Right atrium auricular region (tissue), 2 donors: ENCODE results near the gene B9D2. TPM values are rescaled to one million over a fixed set of nuclear protein-coding genes. Genes with fewer than 3 reads are reported as not detected.

Experiments used
- DNase-seq: peaks from one replicate; pipeline ENCODE4 v3.0.0-alpha.2; 2019; ENCODE audit warnings: low spot score
- H3K27ac ChIP-seq, 2 donors: fragments of 200-600 bp; sonication (generic); 1 replicate in 1 of 2; 2 replicates in 1 of 2; pipeline ENCODE4 v1.5.1; 2016 to 2019
- H3K27me3 ChIP-seq, 2 donors: fragments of 200-600 bp; sonication (generic); one replicate each; pipeline versions ENCODE4 v1.5.1 to v1.6.0; 2017 to 2019
- H3K36me3 ChIP-seq: fragments of 200-600 bp; sonication (generic); one replicate; pipeline ENCODE4 v1.5.1; 2016
- H3K4me1 ChIP-seq, 2 donors: fragments of 200-600 bp; sonication (generic); one replicate each; pipeline versions ENCODE4 v1.5.1 to v1.6.0; 2017 to 2019
- H3K4me3 ChIP-seq, 2 donors: fragments of 200-600 bp; sonication (generic); 1 replicate in 1 of 2; 2 replicates in 1 of 2; pipeline ENCODE4 v1.5.1; 2017 to 2019; ENCODE audit warnings: mild to moderate bottlenecking in 1 of 2, moderate library complexity in 1 of 2
- H3K9me3 ChIP-seq, 2 donors: fragments of 200-600 bp; sonication (generic); one replicate each; pipeline ENCODE4 v1.5.1; 2019
- total RNA-seq, 2 donors: library from RNA; depleted of rRNA; stranded (reverse); fragments of >200 nt; gene quantifications; one replicate each; pipeline ENCODE4 v1.1.0, GENCODE V29; 2016
- TF ChIP-seq, protein P1 (sequence below), 2 donors: fragments of 200-600 bp; sonication (generic); IDR thresholded peaks; one replicate each; pipeline ENCODE4 v1.5.1; 2019; ENCODE audit warnings: antibody characterized with exemption in 2 of 2

B9D2 gene
- total RNA-seq, 2 donors from 2014 or later = 1.9 to 3.8 TPM

DNA sequence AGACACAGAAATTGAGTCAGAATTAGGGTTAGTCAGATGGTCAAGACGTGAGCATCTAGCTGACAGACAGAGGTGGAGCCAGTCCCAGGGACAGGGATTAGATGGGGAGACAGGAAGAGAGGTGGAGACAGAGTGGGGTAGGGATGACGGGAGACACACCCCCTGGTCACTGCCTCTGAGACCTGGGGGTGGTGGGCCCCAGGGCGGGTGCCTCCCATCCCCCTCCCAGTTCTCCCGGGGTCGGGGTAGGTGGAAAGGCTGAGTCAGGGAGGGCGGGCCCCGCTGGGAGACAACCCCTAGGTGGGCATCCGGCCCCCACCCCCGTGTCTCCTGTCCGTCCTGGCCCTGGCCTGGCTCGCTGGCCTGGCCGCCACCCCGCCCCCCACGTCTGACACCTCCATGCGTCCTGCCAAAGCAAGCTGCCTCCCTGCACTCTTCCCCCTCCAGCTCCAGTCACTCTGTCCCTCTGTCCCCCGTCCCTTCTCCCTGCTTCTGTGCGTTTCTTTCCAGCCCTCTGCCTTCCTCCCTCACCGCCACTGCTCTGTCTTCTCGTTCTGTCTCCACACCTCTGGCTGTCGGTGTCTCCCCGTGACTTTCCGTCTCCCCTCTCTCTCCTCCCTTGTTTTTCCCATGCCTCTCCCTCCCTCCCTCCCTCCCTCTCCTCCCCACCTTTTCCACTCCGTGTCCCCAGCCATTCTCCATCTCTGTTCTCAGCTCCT, 38.9 kb downstream of the B9D2 start:
- H3K4me3 ChIP-seq = peak overlapping the region; percentile 16 to 39
- TF ChIP-seq, protein P1, sequence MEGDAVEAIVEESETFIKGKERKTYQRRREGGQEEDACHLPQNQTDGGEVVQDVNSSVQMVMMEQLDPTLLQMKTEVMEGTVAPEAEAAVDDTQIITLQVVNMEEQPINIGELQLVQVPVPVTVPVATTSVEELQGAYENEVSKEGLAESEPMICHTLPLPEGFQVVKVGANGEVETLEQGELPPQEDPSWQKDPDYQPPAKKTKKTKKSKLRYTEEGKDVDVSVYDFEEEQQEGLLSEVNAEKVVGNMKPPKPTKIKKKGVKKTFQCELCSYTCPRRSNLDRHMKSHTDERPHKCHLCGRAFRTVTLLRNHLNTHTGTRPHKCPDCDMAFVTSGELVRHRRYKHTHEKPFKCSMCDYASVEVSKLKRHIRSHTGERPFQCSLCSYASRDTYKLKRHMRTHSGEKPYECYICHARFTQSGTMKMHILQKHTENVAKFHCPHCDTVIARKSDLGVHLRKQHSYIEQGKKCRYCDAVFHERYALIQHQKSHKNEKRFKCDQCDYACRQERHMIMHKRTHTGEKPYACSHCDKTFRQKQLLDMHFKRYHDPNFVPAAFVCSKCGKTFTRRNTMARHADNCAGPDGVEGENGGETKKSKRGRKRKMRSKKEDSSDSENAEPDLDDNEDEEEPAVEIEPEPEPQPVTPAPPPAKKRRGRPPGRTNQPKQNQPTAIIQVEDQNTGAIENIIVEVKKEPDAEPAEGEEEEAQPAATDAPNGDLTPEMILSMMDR (IDR thresholded peaks at IDR 0.05) = no peak
- peaks cover 11% of the 10 kb centered on the region for H3K36me3 ChIP-seq
- peaks cover 7 to 81% of the 10 kb centered on the region in 2 donors for H3K4me1 ChIP-seq
- no peaks in the 10 kb centered on the region for H3K27me3 ChIP-seq
- peak overlapping the region; percentile 93 to 97 for H3K27ac ChIP-seq
- H3K9me3 ChIP-seq = no peaks in the 10 kb centered on the region
- peak; percentile 82 for DNase-seq

- H3K4me3 ChIP-seq = no peak overlapping the region
Measured at GRCh38 chr19:41324231-41324702, 39.7 kb downstream of the B9D2 start.

DNA sequence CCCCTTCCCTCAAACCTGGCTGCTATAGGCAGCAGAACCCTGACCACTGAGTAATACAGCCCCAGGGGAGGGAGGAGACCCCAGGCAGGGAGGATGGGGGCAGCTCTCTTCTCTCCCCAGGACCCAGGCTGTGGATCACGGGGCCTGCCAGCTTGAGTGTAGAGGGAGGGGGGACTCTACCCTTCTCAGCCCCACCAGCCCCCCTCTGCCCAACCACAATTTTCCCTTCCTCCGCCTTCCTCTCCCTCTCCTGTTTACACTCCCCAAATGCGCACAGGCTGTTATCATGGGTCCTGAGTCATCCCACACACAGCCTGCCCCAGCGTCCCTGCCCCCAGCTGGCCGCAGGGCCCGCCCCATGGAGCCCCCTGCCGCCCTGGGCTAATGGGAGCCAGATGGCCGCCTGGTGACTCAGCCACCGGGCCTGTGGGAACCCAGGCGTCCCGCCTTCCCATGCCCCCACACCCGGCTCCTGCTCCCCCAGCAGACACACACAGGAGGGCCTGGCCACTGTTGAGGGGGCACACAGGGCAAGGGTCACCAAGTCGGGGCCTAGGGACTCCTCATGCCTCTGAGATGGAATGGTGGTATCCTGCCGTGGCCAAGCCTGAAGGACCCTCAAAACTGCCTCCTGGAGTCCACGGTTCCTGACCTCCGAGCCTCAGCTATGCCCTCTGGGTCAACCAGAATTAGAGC, 40.4 kb downstream of the B9D2 start:
- TF ChIP-seq, protein P1 (IDR thresholded peaks at IDR 0.05) = no peak
- H3K4me3 ChIP-seq = no peak overlapping the region
- H3K27ac ChIP-seq = peak overlapping the region; percentile 93 to 97
- H3K4me1 ChIP-seq = peaks cover 7 to 76% of the 10 kb centered on the region in 2 donors
- peak; percentile 83 for DNase-seq
- H3K9me3 ChIP-seq = no peaks in the 10 kb centered on the region
- no peaks in the 10 kb centered on the region for H3K27me3 ChIP-seq
- peaks cover 24% of the 10 kb centered on the region for H3K36me3 ChIP-seq

More at GRCh38 chr19:41324231-41324702, 39.7 kb downstream of the B9D2 start:
- Histone ChIP-seq H3K9me3 (no peaks in the 10 kb centered on the region), H3K36me3 (peaks cover 17% of the 10 kb centered on the region), H3K27ac (peak overlapping the region; percentile 93 to 97), H3K27me3 (no peaks in the 10 kb centered on the region), H3K4me1 (peaks cover 7 to 81% of the 10 kb centered on the region in 2 donors)
- no peak for DNase-seq
- TF ChIP-seq, protein P1 (IDR thresholded peaks at IDR 0.05) = no peak

- Histone ChIP-seq H3K27ac (peak overlapping the region; percentile 93 to 97), H3K4me3 (no peak overlapping the region), H3K27me3 (no peaks in the 10 kb centered on the region), H3K9me3 (no peaks in the 10 kb centered on the region), H3K36me3 (peaks cover 27% of the 10 kb centered on the region), H3K4me1 (peaks cover 7 to 70% of the 10 kb centered on the region in 2 donors)
- TF ChIP-seq, protein P1 (IDR thresholded peaks at IDR 0.05) = no peak
- DNase-seq = no peak
Measured at GRCh38 chr19:41323023-41323422, 40.9 kb downstream of the B9D2 start.

DNA sequence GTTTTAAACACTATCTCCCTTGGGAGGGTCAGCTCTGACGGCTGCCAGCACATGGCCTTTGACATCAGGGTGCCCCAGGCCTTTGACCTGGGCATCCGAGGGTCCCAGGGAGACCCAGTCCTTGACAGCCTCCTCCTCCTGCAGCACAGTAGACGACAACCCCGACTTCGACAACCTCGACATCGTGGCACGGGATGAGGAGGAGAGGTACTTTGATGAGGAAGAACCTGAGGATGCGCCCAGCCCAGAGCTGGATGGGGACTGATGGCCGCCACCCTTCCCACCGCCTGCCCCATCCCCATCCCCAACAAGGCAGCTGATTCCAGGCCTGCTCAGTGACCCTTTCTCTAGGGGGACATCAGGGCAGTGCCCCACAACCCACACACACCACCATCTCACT, 41.5 kb downstream of the B9D2 start:
- DNase-seq = no peak
- H3K4me3 ChIP-seq = no peak overlapping the region
- peak overlapping the region; percentile 93 to 97 for H3K27ac ChIP-seq
- no peaks in the 10 kb centered on the region for H3K27me3 ChIP-seq
- H3K36me3 ChIP-seq = peaks cover 33% of the 10 kb centered on the region
- TF ChIP-seq, protein P1 (IDR thresholded peaks at IDR 0.05) = no peak
- H3K9me3 ChIP-seq = no peaks in the 10 kb centered on the region
- peaks cover 7 to 65% of the 10 kb centered on the region in 2 donors for H3K4me1 ChIP-seq
